ENCODE data around the gene ZNF385B. TPM values are rescaled to one million over a fixed set of nuclear protein-coding genes. Genes with fewer than 3 reads are reported as not detected.

The ZNF385B gene
- total RNA-seq, 1 donor from 2014 or later: 35.8 TPM

GRCh38 chr2:179513181-179513580 is 348.2 kb downstream of the ZNF385B start:
- H3K27me3 ChIP-seq: no peaks in the 10 kb centered on the region
- H2AFZ ChIP-seq (replicated peaks): no peak overlapping the region
- H3K9ac ChIP-seq: no peak overlapping the region
- peaks cover 17% of the 10 kb centered on the region for H3K36me3 ChIP-seq
- no peaks in the 10 kb centered on the region for H3K4me1 ChIP-seq
- no peaks in the 10 kb centered on the region for H3K4me1 Mint-ChIP-seq
- TF ChIP-seq CTCF (IDR thresholded peaks at IDR 0.05): no peak
- no peak for TF ChIP-seq EZH2phosphoT487 (IDR thresholded peaks at IDR 0.05)
- TF ChIP-seq EZH2 (IDR thresholded peaks at IDR 0.05): no peak
- H3K9me3 ChIP-seq (ENCODE audit: low read depth): no peaks in the 10 kb centered on the region
- H3K9me3 Mint-ChIP-seq: peaks cover 2% of the 10 kb centered on the region
- no peaks in the 10 kb centered on the region for H3F3A ChIP-seq (ENCODE audit: low read depth)
- no peak overlapping the region for H3K4me3 Mint-ChIP-seq
- no peaks in the 10 kb centered on the region for H3K79me2 ChIP-seq (ENCODE audit: low read depth)
- peaks cover 3% of the 10 kb centered on the region for H3K27me3 Mint-ChIP-seq (ENCODE audit: insufficient read depth, low read depth)
- H3K36me3 Mint-ChIP-seq: no peaks in the 10 kb centered on the region
- H4K20me1 ChIP-seq (ENCODE audit: low read depth): no peaks in the 10 kb centered on the region
- no peak for DNase-seq (ENCODE audit: low spot score)
- H3K27ac Mint-ChIP-seq: no peak overlapping the region
- H3K4me3 ChIP-seq: no peak overlapping the region
- H3K27ac ChIP-seq: no peak overlapping the region
- no peak overlapping the region for H3K4me2 ChIP-seq

GRCh38 chr2:179512281-179513035 is 349.0 kb downstream of the ZNF385B start:
- no peak overlapping the region for H3K4me2 ChIP-seq
- H3F3A ChIP-seq (ENCODE audit: low read depth): no peaks in the 10 kb centered on the region
- H3K9ac ChIP-seq: no peak overlapping the region
- H3K9me3 ChIP-seq (ENCODE audit: low read depth): no peaks in the 10 kb centered on the region
- no peaks in the 10 kb centered on the region for H3K27me3 ChIP-seq
- no peak overlapping the region for H3K27ac ChIP-seq
- H3K4me3 ChIP-seq: no peak overlapping the region
- TF ChIP-seq EZH2 (IDR thresholded peaks at IDR 0.05) (no peak), CTCF (IDR thresholded peaks at IDR 0.05) (no peak), EZH2phosphoT487 (IDR thresholded peaks at IDR 0.05) (no peak)
- no peak overlapping the region for H2AFZ ChIP-seq (replicated peaks)
- Mint-ChIP-seq H3K4me1 (no peaks in the 10 kb centered on the region), H3K27ac (no peak overlapping the region), H3K27me3 (ENCODE audit: insufficient read depth, low read depth) (peaks cover 3% of the 10 kb centered on the region), H3K36me3 (no peaks in the 10 kb centered on the region), H3K4me3 (no peak overlapping the region), H3K9me3 (peaks cover 2% of the 10 kb centered on the region)
- H3K79me2 ChIP-seq (ENCODE audit: low read depth): no peaks in the 10 kb centered on the region
- no peak for DNase-seq (ENCODE audit: low spot score)
- H3K36me3 ChIP-seq: peaks cover 17% of the 10 kb centered on the region
- H4K20me1 ChIP-seq (ENCODE audit: low read depth): no peaks in the 10 kb centered on the region
- no peaks in the 10 kb centered on the region for H3K4me1 ChIP-seq

GRCh38 chr2:179511105-179511789 is 350.2 kb downstream of the ZNF385B start:
- Histone ChIP-seq H4K20me1 (ENCODE audit: low read depth) (no peaks in the 10 kb centered on the region), H3K79me2 (ENCODE audit: low read depth) (no peaks in the 10 kb centered on the region), H3K4me1 (no peaks in the 10 kb centered on the region), H3K36me3 (peaks cover 16% of the 10 kb centered on the region), H3K27me3 (no peaks in the 10 kb centered on the region), H3K4me2 (no peak overlapping the region), H3K9me3 (ENCODE audit: low read depth) (no peaks in the 10 kb centered on the region), H2AFZ (replicated peaks) (no peak overlapping the region), H3K27ac (no peak overlapping the region), H3K9ac (no peak overlapping the region), H3F3A (ENCODE audit: low read depth) (no peaks in the 10 kb centered on the region), H3K4me3 (no peak overlapping the region)
- TF ChIP-seq EZH2 (IDR thresholded peaks at IDR 0.05) (no peak), CTCF (IDR thresholded peaks at IDR 0.05) (no peak), EZH2phosphoT487 (IDR thresholded peaks at IDR 0.05) (no peak)
- H3K4me3 Mint-ChIP-seq: no peak overlapping the region
- H3K36me3 Mint-ChIP-seq: no peaks in the 10 kb centered on the region
- no peak overlapping the region for H3K27ac Mint-ChIP-seq
- H3K4me1 Mint-ChIP-seq: no peaks in the 10 kb centered on the region
- DNase-seq (ENCODE audit: low spot score): no peak
- peaks cover 3% of the 10 kb centered on the region for H3K27me3 Mint-ChIP-seq (ENCODE audit: insufficient read depth, low read depth)
- peaks cover 2% of the 10 kb centered on the region for H3K9me3 Mint-ChIP-seq

Measured in neural progenitor cell (in vitro differentiated cells).